Adrenal gland (tissue), 12 donors: Measurements from ENCODE around the gene MAPK13. TPM values are rescaled to one million over a fixed set of nuclear protein-coding genes. Genes with fewer than 3 reads are reported as not detected.

Experiments used
- DNase-seq, 7 donors: peaks; one replicate each; pipeline ENCODE4 v3.0.0-alpha.2; 2019 to 2020
- H3K27ac ChIP-seq, 5 donors: fragments of 200-600 bp; sonication (generic) in 4 of 5; 1 replicate in 3 of 5; 2 replicates in 2 of 5; pipeline versions ENCODE4 v1.5.1 to v1.8.0; 2016 to 2020; ENCODE audit warnings: mild to moderate bottlenecking in 1 of 5
- H3K27me3 ChIP-seq: fragments of 200-600 bp; 2 replicates; pipeline ENCODE4 v1.8.0; 2021
- H3K36me3 ChIP-seq, 2 donors: fragments of 200-600 bp; replicated peaks in 1 of 2; 1 replicate in 1 of 2; 2 replicates in 1 of 2; pipeline versions ENCODE4 v1.5.1 to v1.8.0; 2018 to 2022
- H3K4me1 ChIP-seq, 2 donors: fragments of 200-600 bp; replicated peaks in 1 of 2; 1 replicate in 1 of 2; 2 replicates in 1 of 2; pipeline versions ENCODE4 v1.5.1 to v1.8.0; 2018 to 2021
- H3K4me3 ChIP-seq, 4 donors: fragments of 200-600 bp; sonication (generic) in 3 of 4; one replicate each; pipeline ENCODE4 v1.5.1; 2016 to 2018
- H3K9me3 ChIP-seq, 3 donors: fragments of 200-600 bp; sonication (generic) in 1 of 3; replicated peaks in 1 of 3; 1 replicate in 2 of 3; 2 replicates in 1 of 3; pipeline versions ENCODE4 v1.5.1 to v1.8.0; 2016 to 2021
- POLR2A ChIP-seq, 2 donors: fragments of 450-650 bp; IDR thresholded peaks; one replicate each; pipeline ENCODE4 v1.6.1; 2017; ENCODE audit warnings: antibody characterized with exemption in 2 of 2, mild to moderate bottlenecking in 2 of 2, moderate library complexity in 1 of 2
- whole genome bisulfite sequencing, 4 donors: extraction: QIAGEN DNeasy Blood & Tissue Kit in 2 of 4; methylation state at CpG; one replicate each; pipeline versions ENCODE4 v1.1.5 to v1.1.7; 2013 to 2017; 5-methylcytosine and 5-hydroxymethylcytosine counted together
- intact Hi-C, 2 donors: fragments of 100-400 bp; cut with DNase I; formaldehyde crosslinking; loops; one replicate each; pipeline versions ENCODE4 v1.14.1 to v1.15.0; 2022 to 2023
- polyA plus RNA-seq, 3 donors: library from polyadenylated mRNA; stranded (reverse); fragments of 200-250 nt in 2 of 3; fragments of 350-450 nt in 1 of 3; fragmentation: Illumina TruSeq in 1 of 3; extraction: RNeasy Lipid Tissue Mini Kit (QIAGEN cat#74804) in 1 of 3; gene quantifications; one replicate each; pipeline ENCODE4 v1.2.3, GENCODE V29; 2013 to 2014
- total RNA-seq, 9 donors: library from RNA; depleted of rRNA in 4 of 9; stranded (reverse); fragments of >200 nt in 4 of 9; fragments of 120-200 nt in 1 of 9; fragmentation: NEBNext Ultra II Directional in 1 of 9; extraction: Animal tissue kit (Norgen Biotek cat#: 25700) in 1 of 9; gene quantifications; one replicate each; pipeline versions ENCODE4 v1.1.0 to v1.2.4, GENCODE V29; 2013 to 2023
- TF ChIP-seq, protein P1 (sequence below), 6 experiments: fragments of 450-650 bp in 4 of 6; fragments of 200-600 bp in 2 of 6; sonication (generic) in 1 of 6; IDR thresholded peaks; 1 replicate in 5 of 6; 2 replicates in 1 of 6; pipeline versions ENCODE4 v1.5.1 to v1.8.0; 2016 to 2021; ENCODE audit warnings: antibody characterized with exemption in 6 of 6, mild to moderate bottlenecking in 2 of 6, moderate library complexity in 1 of 6
- donor health status: healthy with polysubstance abuse.
- donor health status: Bipolar disorder and iron deficiency.
- donor health status: DM: yes; HTN: yes; CAD: no.
- donor health status: DM: no; HTN: no; CAD: no.
- donor health status: DM: no; HTN: no; CAD: no.
- donor health status: DM: yes; HTN: yes; CAD: no.

Gene MAPK13
- total and polyA plus RNA-seq, 12 donors, result 30.0 to 148 (median 83.4) TPM

DNA sequence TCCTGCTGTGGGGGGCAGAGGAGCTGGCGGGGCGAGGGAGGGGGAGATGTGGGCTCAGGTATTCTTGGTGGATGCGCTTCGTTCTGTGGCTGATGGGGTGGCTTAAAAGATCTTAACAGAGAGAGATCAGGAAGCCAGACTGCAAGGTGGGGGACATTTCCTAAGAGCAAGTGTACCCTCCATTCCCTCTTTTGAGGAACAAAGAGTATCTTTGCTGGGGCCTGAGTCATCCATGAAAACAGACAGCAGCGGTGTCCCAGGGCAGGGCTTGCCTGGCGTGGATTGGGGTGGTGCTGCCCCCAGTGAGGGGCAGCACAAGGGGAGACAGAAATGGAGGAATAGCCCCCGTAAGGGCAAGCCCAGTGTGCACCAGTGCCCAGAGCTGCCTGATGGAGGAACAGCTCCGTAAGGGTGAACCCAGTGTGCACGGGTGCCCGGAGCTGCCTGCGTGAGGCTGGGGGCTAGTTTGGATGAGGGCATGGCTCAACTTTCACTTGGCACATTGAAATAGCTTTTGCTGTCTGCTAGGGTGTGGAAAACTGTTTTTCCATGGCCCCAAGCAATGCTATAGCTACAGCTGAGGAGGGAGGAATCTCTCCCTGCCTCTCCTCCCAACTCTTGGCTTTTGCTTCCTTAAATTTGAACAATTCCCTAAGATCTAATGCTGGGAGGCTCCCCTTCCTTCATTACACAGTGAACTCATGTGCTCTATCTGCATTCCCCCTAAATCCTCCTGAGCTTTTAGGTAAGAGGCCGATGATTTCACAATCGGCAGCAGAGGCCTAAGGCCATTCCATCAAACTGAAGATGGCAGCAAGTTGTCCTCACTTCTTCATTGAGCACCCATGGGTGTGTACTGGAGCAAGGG is 12.9 kb downstream of the MAPK13 start:
- Histone ChIP-seq H3K4me1 (peaks cover 9 to 25% of the 10 kb centered on the region in 2 donors), H3K4me3 (no peak overlapping the region), H3K9me3 (no peaks in the 10 kb centered on the region), H3K36me3 (peaks cover 0 to 19% of the 10 kb centered on the region in 2 donors), H3K27ac (no peak overlapping the region), H3K27me3 (no peaks in the 10 kb centered on the region)
- intact Hi-C loops, result no loop called here
- 89 to 96% (median 93%) methylated on average over 7 to 13 of the region's 13 CpGs for WGBS, 4 donors
- TF ChIP-seq, protein P1, sequence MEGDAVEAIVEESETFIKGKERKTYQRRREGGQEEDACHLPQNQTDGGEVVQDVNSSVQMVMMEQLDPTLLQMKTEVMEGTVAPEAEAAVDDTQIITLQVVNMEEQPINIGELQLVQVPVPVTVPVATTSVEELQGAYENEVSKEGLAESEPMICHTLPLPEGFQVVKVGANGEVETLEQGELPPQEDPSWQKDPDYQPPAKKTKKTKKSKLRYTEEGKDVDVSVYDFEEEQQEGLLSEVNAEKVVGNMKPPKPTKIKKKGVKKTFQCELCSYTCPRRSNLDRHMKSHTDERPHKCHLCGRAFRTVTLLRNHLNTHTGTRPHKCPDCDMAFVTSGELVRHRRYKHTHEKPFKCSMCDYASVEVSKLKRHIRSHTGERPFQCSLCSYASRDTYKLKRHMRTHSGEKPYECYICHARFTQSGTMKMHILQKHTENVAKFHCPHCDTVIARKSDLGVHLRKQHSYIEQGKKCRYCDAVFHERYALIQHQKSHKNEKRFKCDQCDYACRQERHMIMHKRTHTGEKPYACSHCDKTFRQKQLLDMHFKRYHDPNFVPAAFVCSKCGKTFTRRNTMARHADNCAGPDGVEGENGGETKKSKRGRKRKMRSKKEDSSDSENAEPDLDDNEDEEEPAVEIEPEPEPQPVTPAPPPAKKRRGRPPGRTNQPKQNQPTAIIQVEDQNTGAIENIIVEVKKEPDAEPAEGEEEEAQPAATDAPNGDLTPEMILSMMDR (IDR thresholded peaks at IDR 0.05), result no peak
- no peak for TF ChIP-seq POLR2A (IDR thresholded peaks at IDR 0.05)
- peak in 1 of 7 donors; percentile 21 for DNase-seq

DNA sequence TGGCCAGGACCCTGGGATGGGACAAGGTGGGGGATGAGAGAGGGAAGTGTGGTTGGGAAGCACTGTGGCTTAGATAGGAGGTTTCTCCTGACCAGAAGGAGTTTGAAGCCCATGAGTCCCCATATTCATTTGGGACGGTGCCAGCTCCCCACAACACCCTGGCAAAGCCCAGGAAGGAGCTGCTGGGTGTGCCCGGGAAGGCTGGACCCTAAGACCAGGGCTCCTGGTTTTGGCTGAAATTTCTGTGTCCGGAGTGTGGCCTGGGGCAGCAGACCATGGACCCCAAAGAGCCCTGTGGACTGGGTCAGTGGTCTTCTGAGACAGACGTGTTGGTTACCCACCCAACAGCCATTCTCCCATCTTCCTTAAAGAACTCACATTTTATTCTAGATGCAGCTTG is 15.2 kb downstream of the MAPK13 start:
- 50 to 89% (median 84%) methylated on average over 2 to 4 of the region's 4 CpGs for WGBS, 4 donors
- H3K27ac ChIP-seq, result no peak overlapping the region

DNA sequence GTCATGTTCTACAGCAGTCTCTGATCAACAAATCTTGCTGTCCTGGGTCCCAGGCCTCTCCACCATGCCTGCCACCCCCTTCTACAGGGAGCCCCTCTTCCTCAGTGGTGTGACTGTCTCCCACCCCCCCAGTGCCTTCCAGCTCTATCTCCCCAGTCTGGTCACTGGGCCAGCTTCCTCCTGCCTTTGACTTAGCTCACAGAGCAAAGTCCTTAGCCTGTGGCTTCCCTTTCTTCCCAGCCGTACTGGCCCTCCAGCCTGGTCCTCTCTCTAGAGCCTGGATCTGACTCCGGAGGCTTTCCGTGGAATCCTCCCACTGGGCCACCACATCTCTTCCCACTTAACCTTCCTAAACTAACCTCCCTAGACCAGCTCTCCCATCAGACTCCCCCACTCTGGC is 17.0 kb downstream of the MAPK13 start:
- Histone ChIP-seq H3K27me3 (no peaks in the 10 kb centered on the region), H3K4me3 (no peak overlapping the region), H3K27ac (no peak overlapping the region), H3K9me3 (no peaks in the 10 kb centered on the region), H3K4me1 (peaks cover 24 to 35% of the 10 kb centered on the region in 2 donors), H3K36me3 (no peaks in the 10 kb centered on the region)
- 87 to 93% (median 90%) methylated on average over 3 of the region's 3 CpGs for WGBS, 4 donors
- TF ChIP-seq POLR2A (IDR thresholded peaks at IDR 0.05), result no peak
- TF ChIP-seq, protein P1 (IDR thresholded peaks at IDR 0.05), result no peak
- intact Hi-C loops, result no loop called here
- peak in 1 of 7 donors; percentile 22 for DNase-seq

More for the DNA sequence above, 15.2 kb downstream of the MAPK13 start:
- no peak overlapping the region for H3K4me3 ChIP-seq
- no peaks in the 10 kb centered on the region for H3K27me3 ChIP-seq
- intact Hi-C loops, result no loop called here
- H3K36me3 ChIP-seq, result peaks cover 0 to 4% of the 10 kb centered on the region in 2 donors
- TF ChIP-seq, protein P1 (IDR thresholded peaks at IDR 0.05), result no peak
- TF ChIP-seq POLR2A (IDR thresholded peaks at IDR 0.05), result no peak
- no peak for DNase-seq
- H3K4me1 ChIP-seq, result peaks cover 11 to 23% of the 10 kb centered on the region in 2 donors
- no peaks in the 10 kb centered on the region for H3K9me3 ChIP-seq

DNA sequence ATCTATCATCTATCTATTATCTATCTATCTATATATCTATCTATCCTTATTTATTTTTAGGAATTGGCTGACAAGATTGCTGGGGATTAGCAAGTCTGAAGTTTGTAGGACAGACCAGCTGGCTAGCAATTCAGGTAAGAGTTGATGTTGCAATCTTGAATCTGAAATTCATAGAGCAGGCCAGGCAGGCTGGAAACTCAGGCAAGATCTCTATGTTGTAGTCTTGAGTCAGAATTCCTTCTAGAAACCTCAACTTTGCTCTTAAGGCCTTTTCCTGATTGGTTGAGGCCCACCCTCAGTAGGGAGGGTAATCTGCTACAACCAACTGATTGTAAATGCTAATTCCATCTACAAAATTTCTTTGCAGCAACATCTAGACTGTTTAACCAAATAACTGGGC is 19.2 kb downstream of the MAPK13 start:
- intact Hi-C loops, result no loop called here

More for the DNA sequence above, 19.2 kb downstream of the MAPK13 start:
- Histone ChIP-seq H3K27me3 (no peaks in the 10 kb centered on the region), H3K4me1 (peaks cover 24 to 35% of the 10 kb centered on the region in 2 donors), H3K36me3 (no peaks in the 10 kb centered on the region), H3K4me3 (no peak overlapping the region), H3K9me3 (no peaks in the 10 kb centered on the region), H3K27ac (peak overlapping the region in 3 of 5 donors; percentile 73 to 78 (median 78))
- TF ChIP-seq, protein P1 (IDR thresholded peaks at IDR 0.05), result no peak
- no peak for TF ChIP-seq POLR2A (IDR thresholded peaks at IDR 0.05)
- DNase-seq, result no peak
